ENCODE results near the gene PHLDA2.
"Not testable (repeated sequence)": the region's sequence is repeated elsewhere in the genome, so short reads cannot be mapped to it uniquely, and the experiment has no call there.

PHLDA2 gene

GRCh38 chr11:2942447-2942846 is 13.2 kb upstream of the PHLDA2 start:
- no peak for DNase-seq (ENCODE audit: extremely low read depth, low read depth)
- no peak for TF ChIP-seq CTCF (IDR thresholded peaks at IDR 0.05; ENCODE audit: low read depth, low read length, missing control alignments)
- H3K4me3 ChIP-seq (replicated peaks; ENCODE audit: low read depth, low read length) = no peak overlapping the region

- no peak overlapping the region for H3K4me3 ChIP-seq (replicated peaks; ENCODE audit: low read depth, low read length)
- no peak for DNase-seq (ENCODE audit: extremely low read depth, low read depth)
- TF ChIP-seq CTCF (IDR thresholded peaks at IDR 0.05; ENCODE audit: low read depth, low read length, missing control alignments) = no peak
These were observed 12.0 kb upstream of the PHLDA2 start for GRCh38 chr11:2940921-2941821.

GRCh38 chr11:2940147-2940920 is 11.1 kb upstream of the PHLDA2 start:
- no peak for DNase-seq (ENCODE audit: extremely low read depth, low read depth)
- no peak overlapping the region for H3K4me3 ChIP-seq (replicated peaks; ENCODE audit: low read depth, low read length)
- TF ChIP-seq CTCF (IDR thresholded peaks at IDR 0.05; ENCODE audit: low read depth, low read length, missing control alignments) = no peak

GRCh38 chr11:2938458-2939418 is 9.5 kb upstream of the PHLDA2 start:
- DNase-seq (ENCODE audit: extremely low read depth, low read depth); H3K4me3 ChIP-seq (replicated peaks; ENCODE audit: low read depth, low read length): not testable (repeated sequence)

- not testable (repeated sequence) for DNase-seq (ENCODE audit: extremely low read depth, low read depth); H3K4me3 ChIP-seq (replicated peaks; ENCODE audit: low read depth, low read length)
These were observed 8.6 kb upstream of the PHLDA2 start for GRCh38 chr11:2937641-2938457.

- DNase-seq (ENCODE audit: extremely low read depth, low read depth) = no peak
- TF ChIP-seq CTCF (IDR thresholded peaks at IDR 0.05; ENCODE audit: low read depth, low read length, missing control alignments) = no peak
- H3K4me3 ChIP-seq (replicated peaks; ENCODE audit: low read depth, low read length) = no peak overlapping the region
These were observed 5.5 kb upstream of the PHLDA2 start for GRCh38 chr11:2934611-2935239.
